Gastrocnemius medialis (tissue), 4 donors: ENCODE measurements around the gene GALNT13. TPM values are rescaled to one million over a fixed set of nuclear protein-coding genes. Genes with fewer than 3 reads are reported as not detected.

Experiments used
- ATAC-seq, 2 donors: fragments of 150-250 bp; one replicate each; pipeline ENCODE4 v1.9.1; 2016
- DNase-seq, 2 donors: peaks; one replicate each; pipeline ENCODE4 v3.0.0-alpha.2; 2019
- H3K27ac ChIP-seq, 4 donors: fragments of 200-600 bp; sonication (generic); 1 replicate in 1 of 4; 2 replicates in 3 of 4; pipeline ENCODE4 v1.5.1; 2016 to 2018; ENCODE audit warnings: mild to moderate bottlenecking in 2 of 4, moderate library complexity in 1 of 4
- H3K27me3 ChIP-seq, 3 donors: fragments of 200-600 bp; sonication (generic) in 2 of 3; 1 replicate in 1 of 3; 2 replicates in 2 of 3; pipeline versions ENCODE4 v1.5.1 to v1.6.0; 2016 to 2019; ENCODE audit warnings: mild to moderate bottlenecking in 1 of 3, moderate library complexity in 1 of 3
- H3K36me3 ChIP-seq, 2 donors: fragments of 200-600 bp; sonication (generic) in 1 of 2; one replicate each; pipeline ENCODE4 v1.5.1; 2017 to 2018
- H3K4me1 ChIP-seq, 2 donors: fragments of 200-600 bp; sonication (generic) in 1 of 2; one replicate each; pipeline ENCODE4 v1.5.1; 2016 to 2017; ENCODE audit warnings: mild to moderate bottlenecking in 2 of 2
- H3K4me3 ChIP-seq, 4 donors: fragments of 200-600 bp; sonication (generic) in 3 of 4; 1 replicate in 1 of 4; 2 replicates in 3 of 4; pipeline ENCODE4 v1.5.1; 2016 to 2019; ENCODE audit warnings: mild to moderate bottlenecking in 2 of 4
- H3K9me3 ChIP-seq, 3 donors: fragments of 200-600 bp; sonication (generic) in 2 of 3; 1 replicate in 1 of 3; 2 replicates in 2 of 3; pipeline ENCODE4 v1.5.1; 2016 to 2019
- CTCF ChIP-seq, 5 experiments: fragments of 450-650 bp in 3 of 5; fragments of 200-600 bp in 2 of 5; sonication (generic) in 2 of 5; IDR thresholded peaks in 4 of 5; conservative IDR thresholded peaks in 1 of 5; 1 replicate in 4 of 5; 2 replicates in 1 of 5; pipeline ENCODE4 v1.5.1; 2016 to 2019; ENCODE audit warnings: antibody characterized with exemption in 5 of 5, mild to moderate bottlenecking in 3 of 5, moderate library complexity in 3 of 5
- POLR2A ChIP-seq, 2 donors: fragments of 450-650 bp; IDR thresholded peaks; one replicate each; pipeline ENCODE4 v1.6.1; 2017; ENCODE audit warnings: antibody characterized with exemption in 2 of 2, mild to moderate bottlenecking in 2 of 2, moderate library complexity in 2 of 2
- in situ Hi-C, 4 donors: fragments of 200-750 bp; cut with MboI; loops; one replicate each; pipeline versions ENCODE4 v1.15.0 to v1.8.0; 2017; ENCODE audit warnings: low sequenced_read_pairs in 4 of 4
- intact Hi-C: fragments of 100-400 bp; cut with DNase I; formaldehyde crosslinking; loops from one replicate; pipeline ENCODE4 v1.15.1; 2023; ENCODE audit warnings: low total_unique reads
- total RNA-seq, 4 donors: library from RNA; depleted of rRNA; stranded (reverse); fragments of >200 nt; gene quantifications; one replicate each; pipeline versions ENCODE4 v1.1.0 to v1.2.3, GENCODE V29; 2016

Gene GALNT13
- total RNA-seq, 4 donors from 2014 or later = 0.10 TPM; not detected in 3

DNA sequence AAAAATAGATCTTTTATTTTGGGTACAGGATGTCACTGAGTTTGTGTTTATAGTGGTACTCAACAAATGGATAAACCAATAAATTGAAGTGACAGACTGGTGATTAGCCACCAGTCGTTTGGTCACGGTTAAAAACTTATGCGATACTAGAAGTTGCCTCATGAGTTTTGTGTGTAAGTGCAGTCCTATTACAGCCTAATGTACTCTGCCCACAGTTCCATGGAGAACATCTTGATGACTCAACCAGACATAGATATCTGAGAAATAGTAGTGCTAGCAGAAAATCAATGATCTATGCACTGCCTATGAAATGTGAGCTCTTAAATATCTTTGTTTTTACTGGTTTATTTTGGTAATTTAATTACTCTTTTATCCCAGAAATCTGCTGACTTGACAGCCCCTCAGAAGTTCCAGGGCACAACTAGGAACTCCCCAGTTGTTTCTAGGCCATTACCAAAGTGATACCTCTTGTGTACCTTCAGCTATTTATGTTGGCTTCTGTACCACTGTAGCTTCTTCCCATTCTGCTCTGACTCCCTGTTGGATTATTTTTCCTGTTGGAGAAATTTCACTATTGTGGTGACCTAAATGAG is 617.6 kb downstream of the GALNT13 start:
- intact Hi-C loops (no loop called here), in situ Hi-C loops (no loop called here)
- no peaks in the 10 kb centered on the region for H3K27me3 ChIP-seq
- H3K27ac ChIP-seq = no peak overlapping the region
- TF ChIP-seq CTCF (IDR thresholded peaks at IDR 0.05 in 4 of 5, conservative IDR thresholded peaks at IDR 0.05 in 1 of 5) = no peak
- no peak for TF ChIP-seq POLR2A (IDR thresholded peaks at IDR 0.05)
- no peaks in the 10 kb centered on the region for H3K36me3 ChIP-seq
- no peaks in the 10 kb centered on the region for H3K4me1 ChIP-seq
- no peak for ATAC-seq
- H3K9me3 ChIP-seq = no peaks in the 10 kb centered on the region
- H3K4me3 ChIP-seq = no peak overlapping the region
- no peak for DNase-seq

DNA sequence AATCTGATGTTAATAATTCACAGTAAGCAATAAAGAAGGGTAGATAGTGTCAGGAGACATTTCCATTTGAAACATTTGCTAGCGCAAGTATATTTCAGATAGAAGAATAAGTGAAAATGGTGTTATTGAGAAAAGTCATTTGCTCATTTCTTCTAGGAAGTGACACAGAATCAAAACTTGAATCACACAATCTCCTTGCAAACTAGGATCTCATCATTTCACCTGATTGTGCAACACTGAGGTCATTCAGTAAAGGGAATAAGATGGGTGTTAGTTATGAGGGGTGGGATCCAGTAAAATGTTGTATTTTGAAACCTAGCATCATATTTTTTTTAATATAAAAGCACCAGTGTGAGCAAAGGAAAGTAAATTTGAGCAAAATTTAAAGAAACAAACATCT is 618.8 kb downstream of the GALNT13 start:
- ATAC-seq (no peak), DNase-seq (no peak)
- no peak for TF ChIP-seq POLR2A (IDR thresholded peaks at IDR 0.05)
- no peak for TF ChIP-seq CTCF (IDR thresholded peaks at IDR 0.05 in 4 of 5, conservative IDR thresholded peaks at IDR 0.05 in 1 of 5)
- Histone ChIP-seq H3K4me1 (no peaks in the 10 kb centered on the region), H3K9me3 (no peaks in the 10 kb centered on the region), H3K27me3 (no peaks in the 10 kb centered on the region), H3K4me3 (no peak overlapping the region), H3K27ac (no peak overlapping the region), H3K36me3 (no peaks in the 10 kb centered on the region)
- intact Hi-C loops = no loop called here
- in situ Hi-C loops = no loop called here

DNA sequence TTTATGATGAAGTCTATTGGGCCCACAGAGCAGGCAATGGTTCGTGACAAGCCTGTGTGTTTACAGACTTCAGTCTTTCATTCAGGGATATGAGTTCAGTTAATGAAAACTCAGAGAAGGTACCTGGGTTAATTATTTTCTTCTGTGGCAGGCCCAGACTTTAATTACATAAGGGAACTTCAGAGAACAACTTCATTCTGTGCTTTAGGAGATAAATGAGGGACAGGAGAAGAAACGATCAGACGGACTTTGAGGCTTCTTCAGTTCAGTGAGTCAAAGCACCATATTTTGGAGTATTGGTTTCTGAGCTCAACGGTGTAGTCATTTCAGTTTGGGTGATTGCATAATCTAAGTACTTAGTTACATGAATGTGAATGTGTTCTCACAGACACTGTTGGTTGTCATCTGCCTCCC is 623.7 kb downstream of the GALNT13 start:
- intact Hi-C loops (no loop called here), in situ Hi-C loops (no loop called here)
- Histone ChIP-seq H3K4me1 (no peaks in the 10 kb centered on the region), H3K27ac (no peak overlapping the region), H3K27me3 (no peaks in the 10 kb centered on the region), H3K36me3 (no peaks in the 10 kb centered on the region), H3K4me3 (no peak overlapping the region), H3K9me3 (no peaks in the 10 kb centered on the region)
- no peak for DNase-seq
- ATAC-seq = no peak
- TF ChIP-seq POLR2A (IDR thresholded peaks at IDR 0.05) (no peak), CTCF (IDR thresholded peaks at IDR 0.05 in 4 of 5, conservative IDR thresholded peaks at IDR 0.05 in 1 of 5) (no peak)

DNA sequence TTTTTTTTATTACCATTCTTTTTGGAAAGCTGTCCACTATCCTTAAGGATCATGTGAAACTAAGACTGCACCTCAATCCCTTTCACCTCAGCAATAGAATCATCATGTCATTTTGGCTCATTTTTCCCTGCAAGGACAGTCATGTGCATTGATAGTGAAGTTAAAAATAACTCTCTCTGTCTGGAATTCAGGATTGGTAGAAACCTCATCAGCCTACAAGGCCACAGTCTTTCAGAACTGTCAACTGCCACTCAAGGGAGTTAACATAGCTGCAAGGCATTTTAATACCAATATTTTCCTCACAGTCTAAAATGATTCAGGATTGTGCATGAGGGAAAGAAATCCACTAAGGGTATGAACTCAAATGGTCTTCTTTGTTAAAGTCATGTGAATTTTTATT is 625.3 kb downstream of the GALNT13 start:
- DNase-seq = no peak
- TF ChIP-seq POLR2A (IDR thresholded peaks at IDR 0.05) (no peak), CTCF (IDR thresholded peaks at IDR 0.05 in 4 of 5, conservative IDR thresholded peaks at IDR 0.05 in 1 of 5) (no peak)
- Histone ChIP-seq H3K4me3 (no peak overlapping the region), H3K9me3 (no peaks in the 10 kb centered on the region), H3K4me1 (no peaks in the 10 kb centered on the region), H3K27me3 (no peaks in the 10 kb centered on the region), H3K27ac (no peak overlapping the region), H3K36me3 (no peaks in the 10 kb centered on the region)
- in situ Hi-C loops (no loop called here), intact Hi-C loops (no loop called here)
- ATAC-seq = no peak
